Measurements from ENCODE around the gene GFY.
"Not testable (repeated sequence)": the region's sequence is repeated elsewhere in the genome, so short reads cannot be mapped to it uniquely, and the experiment has no call there.

GFY gene

GRCh38 chr19:49443366-49444099 is 18.3 kb downstream of the GFY start:
- peak; percentile 87 to 88 for DNase-seq (ENCODE audit: low read depth in 2 of 2)

- not testable (repeated sequence) for DNase-seq (ENCODE audit: low read depth in 2 of 2)
Measured at GRCh38 chr19:49444100-49444700, 19.0 kb downstream of the GFY start.

- no peak for DNase-seq (ENCODE audit: low read depth in 2 of 2)
Measured at GRCh38 chr19:49445997-49446396, 20.8 kb downstream of the GFY start.

GRCh38 chr19:49447485-49448431 is 22.6 kb downstream of the GFY start:
- DNase-seq (ENCODE audit: low read depth in 2 of 2) = no peak

GRCh38 chr19:49448432-49448786 is 23.2 kb downstream of the GFY start:
- DNase-seq (ENCODE audit: low read depth in 2 of 2) = no peak

- DNase-seq (ENCODE audit: low read depth in 2 of 2) = no peak
Measured at GRCh38 chr19:49450405-49450804, 25.2 kb downstream of the GFY start.

- peak; percentile 90 to 96 for DNase-seq (ENCODE audit: low read depth in 2 of 2)
Measured at GRCh38 chr19:49451430-49452181, 26.4 kb downstream of the GFY start, which contains the start of gene PIH1D1. Gene PIH1D1 (minus strand): TSS chr19:49451814. CDS start chr19:49451574, 240 bp downstream.

GRCh38 chr19:49453013-49453756 is 28.0 kb downstream of the GFY start, which contains the start of gene ALDH16A1:
Gene ALDH16A1 (plus strand): TSS chr19:49453225. CDS start chr19:49453332, 107 bp downstream.
- peak; percentile 95 to 97 for DNase-seq (ENCODE audit: low read depth in 2 of 2)

GRCh38 chr19:49453757-49454240 is 28.6 kb downstream of the GFY start:
- no peak for DNase-seq (ENCODE audit: low read depth in 2 of 2)

- no peak for DNase-seq (ENCODE audit: low read depth in 2 of 2)
Measured at GRCh38 chr19:49455773-49456172, 30.6 kb downstream of the GFY start.

GRCh38 chr19:49456326-49456725 is 31.1 kb downstream of the GFY start:
- DNase-seq (ENCODE audit: low read depth in 2 of 2) = no peak

GRCh38 chr19:49458567-49458903 is 33.3 kb downstream of the GFY start:
- no peak for DNase-seq (ENCODE audit: low read depth in 2 of 2)

- no peak for DNase-seq (ENCODE audit: low read depth in 2 of 2)
Measured at GRCh38 chr19:49459388-49459787, 34.2 kb downstream of the GFY start.

GRCh38 chr19:49461130-49461529 is 35.9 kb downstream of the GFY start:
- DNase-seq (ENCODE audit: low read depth in 2 of 2) = not testable (repeated sequence)

GRCh38 chr19:49461656-49462055 is 36.5 kb downstream of the GFY start:
- no peak for DNase-seq (ENCODE audit: low read depth in 2 of 2)

GRCh38 chr19:49462492-49462891 is 37.3 kb downstream of the GFY start:
- no peak for DNase-seq (ENCODE audit: low read depth in 2 of 2)

- no peak for DNase-seq (ENCODE audit: low read depth in 2 of 2)
Measured at GRCh38 chr19:49463960-49464740, 39.0 kb downstream of the GFY start.

GRCh38 chr19:49465371-49465770 is 40.2 kb downstream of the GFY start:
- no peak for DNase-seq (ENCODE audit: low read depth in 2 of 2)

GRCh38 chr19:49468199-49468598 is 43.0 kb downstream of the GFY start:
- no peak for DNase-seq (ENCODE audit: low read depth in 2 of 2)
